Mononuclear cell (primary cell): ENCODE data around the gene SLMAP. TPM values are rescaled to one million over a fixed set of nuclear protein-coding genes. Genes with fewer than 3 reads are reported as not detected.

Experiments
- H3K27me3 ChIP-seq: 2 replicates; pipeline ENCODE4 v1.6.0; 2011; ENCODE audit warnings: low read length, control low read depth; ENCODE audit not compliant: insufficient read depth
- H3K4me1 ChIP-seq: 2 replicates; pipeline ENCODE4 v1.5.1; 2011; ENCODE audit warnings: mild to moderate bottlenecking, low read length, control low read depth; ENCODE audit not compliant: insufficient read depth
- H3K4me3 ChIP-seq: 2 replicates; pipeline ENCODE4 v1.5.1; 2011; ENCODE audit warnings: mild to moderate bottlenecking, low read length, moderate library complexity
- H3K9me3 ChIP-seq: 2 replicates; pipeline ENCODE4 v1.5.1; 2011; ENCODE audit warnings: low read depth, mild to moderate bottlenecking, control low read depth, low read length
- total RNA-seq: library from RNA; depleted of rRNA; stranded (reverse); fragments of >200 nt; gene quantifications from one replicate; pipeline ENCODE4 v1.2.3, GENCODE V29; 2012

The SLMAP gene
- total RNA-seq, 1 donor = 68.6 TPM

GRCh38 chr3:57952651-57953050 is 196.5 kb downstream of the SLMAP start:
- H3K4me1 ChIP-seq = peaks cover 47% of the 10 kb centered on the region

GRCh38 chr3:57953576-57953975 is 197.5 kb downstream of the SLMAP start:
- H3K9me3 ChIP-seq = no peaks in the 10 kb centered on the region
- H3K4me1 ChIP-seq = peaks cover 54% of the 10 kb centered on the region
- H3K27me3 ChIP-seq = no peaks in the 10 kb centered on the region
- no peak overlapping the region for H3K4me3 ChIP-seq

More at GRCh38 chr3:57952651-57953050, 196.5 kb downstream of the SLMAP start:
- Histone ChIP-seq H3K9me3 (no peaks in the 10 kb centered on the region), H3K4me3 (no peak overlapping the region), H3K27me3 (no peaks in the 10 kb centered on the region)

- Histone ChIP-seq H3K9me3 (no peaks in the 10 kb centered on the region), H3K4me3 (no peak overlapping the region), H3K27me3 (no peaks in the 10 kb centered on the region), H3K4me1 (peaks cover 68% of the 10 kb centered on the region)
Measured at GRCh38 chr3:57956119-57956832, 200.2 kb downstream of the SLMAP start.

- no peaks in the 10 kb centered on the region for H3K27me3 ChIP-seq
- H3K4me3 ChIP-seq = no peak overlapping the region
- H3K9me3 ChIP-seq = no peaks in the 10 kb centered on the region
- peaks cover 63% of the 10 kb centered on the region for H3K4me1 ChIP-seq
Measured at GRCh38 chr3:57956833-57957174, 200.7 kb downstream of the SLMAP start.

GRCh38 chr3:57957824-57958223 is 201.7 kb downstream of the SLMAP start:
- H3K4me1 ChIP-seq = peaks cover 53% of the 10 kb centered on the region
- no peaks in the 10 kb centered on the region for H3K9me3 ChIP-seq
- no peaks in the 10 kb centered on the region for H3K27me3 ChIP-seq
- H3K4me3 ChIP-seq = no peak overlapping the region

GRCh38 chr3:57958642-57959422 is 202.7 kb downstream of the SLMAP start:
- H3K9me3 ChIP-seq = no peaks in the 10 kb centered on the region
- no peak overlapping the region for H3K4me3 ChIP-seq
- no peaks in the 10 kb centered on the region for H3K27me3 ChIP-seq
- H3K4me1 ChIP-seq = peaks cover 43% of the 10 kb centered on the region

- Histone ChIP-seq H3K4me3 (no peak overlapping the region), H3K27me3 (no peaks in the 10 kb centered on the region), H3K4me1 (peaks cover 42% of the 10 kb centered on the region), H3K9me3 (no peaks in the 10 kb centered on the region)
Measured at GRCh38 chr3:57959423-57960173, 203.5 kb downstream of the SLMAP start.

GRCh38 chr3:57960174-57960505 is 204.0 kb downstream of the SLMAP start:
- no peaks in the 10 kb centered on the region for H3K9me3 ChIP-seq

GRCh38 chr3:57961177-57961827 is 205.2 kb downstream of the SLMAP start:
- peaks cover 36% of the 10 kb centered on the region for H3K4me1 ChIP-seq
- H3K4me3 ChIP-seq = no peak overlapping the region
- H3K9me3 ChIP-seq = no peaks in the 10 kb centered on the region
- H3K27me3 ChIP-seq = no peaks in the 10 kb centered on the region

More at GRCh38 chr3:57960174-57960505, 204.0 kb downstream of the SLMAP start:
- Histone ChIP-seq H3K4me3 (no peak overlapping the region), H3K4me1 (peaks cover 42% of the 10 kb centered on the region), H3K27me3 (no peaks in the 10 kb centered on the region)

- Histone ChIP-seq H3K27me3 (no peaks in the 10 kb centered on the region), H3K9me3 (no peaks in the 10 kb centered on the region), H3K4me1 (peaks cover 29% of the 10 kb centered on the region), H3K4me3 (no peak overlapping the region)
Measured at GRCh38 chr3:57961828-57962447, 205.8 kb downstream of the SLMAP start.

GRCh38 chr3:57962448-57962834 is 206.3 kb downstream of the SLMAP start:
- H3K27me3 ChIP-seq = no peaks in the 10 kb centered on the region
- no peak overlapping the region for H3K4me3 ChIP-seq
- H3K4me1 ChIP-seq = peaks cover 28% of the 10 kb centered on the region
- no peaks in the 10 kb centered on the region for H3K9me3 ChIP-seq

- Histone ChIP-seq H3K9me3 (no peaks in the 10 kb centered on the region), H3K4me3 (no peak overlapping the region), H3K4me1 (peaks cover 18% of the 10 kb centered on the region), H3K27me3 (no peaks in the 10 kb centered on the region)
Measured at GRCh38 chr3:57963811-57964346, 207.8 kb downstream of the SLMAP start.

GRCh38 chr3:57966829-57967228 is 210.7 kb downstream of the SLMAP start:
- Histone ChIP-seq H3K27me3 (no peaks in the 10 kb centered on the region), H3K4me3 (no peak overlapping the region), H3K4me1 (no peaks in the 10 kb centered on the region), H3K9me3 (no peaks in the 10 kb centered on the region)

GRCh38 chr3:57967590-57967989 is 211.5 kb downstream of the SLMAP start:
- no peak overlapping the region for H3K4me3 ChIP-seq
- H3K9me3 ChIP-seq = no peaks in the 10 kb centered on the region

More at GRCh38 chr3:57967590-57967989, 211.5 kb downstream of the SLMAP start:
- H3K27me3 ChIP-seq = no peaks in the 10 kb centered on the region
- H3K4me1 ChIP-seq = no peaks in the 10 kb centered on the region
